ENCODE results near the gene SPRY4.
"Not testable (repeated sequence)": the region's sequence is repeated elsewhere in the genome, so short reads cannot be mapped to it uniquely, and the experiment has no call there.

The SPRY4 gene

DNA sequence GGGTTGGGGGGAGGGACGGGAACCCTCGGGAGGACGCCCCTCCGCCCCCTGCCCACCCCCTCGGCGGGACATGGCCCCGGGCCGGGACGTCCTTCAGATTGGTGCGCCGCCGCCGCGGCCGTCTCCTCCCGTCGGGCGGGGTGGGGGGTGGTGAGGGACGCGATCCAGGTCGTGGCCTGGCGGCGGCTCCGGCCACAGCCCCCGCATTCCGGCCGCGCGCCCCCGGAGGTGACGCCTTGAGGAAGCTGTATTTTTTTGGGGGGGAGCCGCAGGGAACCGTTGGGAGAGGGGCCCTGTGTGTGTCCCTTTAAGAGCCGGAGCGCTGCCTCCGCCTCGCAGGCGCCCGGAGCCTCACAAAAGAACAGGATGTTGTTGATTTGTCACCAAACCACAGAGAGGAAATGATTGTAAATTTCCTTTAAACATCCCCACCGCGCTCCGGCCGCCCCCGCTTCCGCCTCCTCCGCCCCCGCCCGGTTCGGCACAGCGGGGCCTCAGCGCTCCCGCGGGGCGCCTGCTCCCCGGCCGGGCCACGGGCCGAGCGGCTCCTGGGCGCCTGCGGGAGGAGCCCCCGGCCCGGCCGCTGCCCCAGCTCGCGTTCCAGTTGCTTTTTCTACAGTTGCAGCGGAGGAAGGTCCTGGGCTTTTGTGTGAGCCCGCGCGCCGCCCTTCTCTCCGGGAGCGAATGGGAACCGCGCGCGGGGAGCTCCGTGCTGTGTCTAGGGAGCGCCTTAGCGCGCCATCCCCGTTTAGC, 32.1 kb upstream of the SPRY4 start:
- TF ChIP-seq POLR2AphosphoS5 (IDR thresholded peaks at IDR 0.05; ENCODE audit: low read depth, low read length) (no peak), POLR2A (IDR thresholded peaks at IDR 0.05; ENCODE audit: low read depth, low read length) (peak; percentile 66; the same call in 1 of the 2 replicates)
- DNase-seq (ENCODE audit: insufficient read length) (peak; percentile 84), FAIRE-seq (peak; percentile 46)

DNA sequence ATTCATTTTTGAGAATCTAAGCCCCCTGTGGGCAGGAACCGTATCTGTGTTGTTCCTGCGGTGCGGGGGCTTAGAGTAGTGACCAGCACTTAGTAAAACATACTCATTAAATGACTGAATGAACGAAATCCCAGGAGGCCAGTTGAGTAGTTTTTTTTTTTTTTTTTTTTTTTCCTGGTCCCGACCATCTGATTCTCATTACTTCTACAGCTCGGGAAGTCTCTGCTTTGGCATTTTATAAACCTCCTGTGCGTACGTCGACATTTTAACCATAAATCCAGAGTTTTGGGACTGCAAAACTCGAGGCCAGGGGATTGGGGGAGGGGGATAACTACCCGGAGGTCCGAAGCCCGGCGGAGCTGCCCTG, 31.5 kb upstream of the SPRY4 start:
- TF ChIP-seq TAF1 (IDR thresholded peaks at IDR 0.05; ENCODE audit: borderline replicate concordance, low read depth, low read length) (no peak), POLR2AphosphoS5 (IDR thresholded peaks at IDR 0.05; ENCODE audit: low read depth, low read length) (no peak)
- DNase-seq (ENCODE audit: insufficient read length) = no peak
- no peak for FAIRE-seq

DNA sequence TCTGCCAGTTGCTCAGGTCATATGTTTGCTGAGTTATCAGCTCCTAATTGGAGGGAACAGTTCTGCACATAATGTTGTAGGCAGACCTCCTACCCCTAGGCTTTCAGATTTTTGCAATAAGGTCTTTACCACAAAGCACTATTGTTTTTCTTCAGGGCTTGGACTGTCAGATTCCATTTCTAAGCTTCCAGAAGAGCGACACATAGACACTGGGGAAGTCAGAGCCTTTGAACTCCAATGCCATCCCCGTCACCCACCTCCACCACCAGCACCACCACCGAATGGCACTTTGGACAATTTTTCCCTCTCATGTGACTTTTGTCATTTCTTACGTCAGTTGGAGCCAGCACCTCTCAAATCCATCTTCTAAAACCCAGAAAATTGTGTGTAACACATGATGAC, 28.3 kb upstream of the SPRY4 start:
- FAIRE-seq = no peak
- TF ChIP-seq POLR2A (IDR thresholded peaks at IDR 0.05; ENCODE audit: low read depth, low read length) (no peak), POLR2AphosphoS5 (IDR thresholded peaks at IDR 0.05; ENCODE audit: low read depth, low read length) (no peak), TAF1 (IDR thresholded peaks at IDR 0.05; ENCODE audit: borderline replicate concordance, low read depth, low read length) (no peak)
- DNase-seq (ENCODE audit: insufficient read length) = no peak

DNA sequence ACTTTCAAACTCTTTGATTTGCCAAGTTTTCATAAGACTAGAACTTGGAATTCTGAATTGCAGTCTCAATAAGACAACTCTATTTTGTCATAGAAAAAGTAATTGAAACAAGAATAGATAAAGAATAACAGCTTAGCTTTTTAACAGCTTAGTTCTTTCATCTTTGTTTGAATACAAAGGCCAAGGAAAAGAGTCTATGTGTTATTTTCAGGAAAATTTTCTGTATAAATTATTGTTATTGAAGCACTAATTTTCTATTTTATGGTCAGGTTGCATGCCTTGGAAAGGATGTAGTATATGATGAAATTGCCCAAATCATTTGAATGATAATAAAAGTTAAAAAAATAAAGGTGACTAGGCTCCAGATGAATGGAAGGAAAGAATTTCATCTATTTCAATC, 25.2 kb upstream of the SPRY4 start:
- FAIRE-seq (no peak), DNase-seq (ENCODE audit: insufficient read length) (no peak)
- no peak for TF ChIP-seq TAF1 (IDR thresholded peaks at IDR 0.05; ENCODE audit: borderline replicate concordance, low read depth, low read length)
- TF ChIP-seq POLR2A (IDR thresholded peaks at IDR 0.05; ENCODE audit: low read depth, low read length) = no peak
- TF ChIP-seq POLR2AphosphoS5 (IDR thresholded peaks at IDR 0.05; ENCODE audit: low read depth, low read length) = no peak

DNA sequence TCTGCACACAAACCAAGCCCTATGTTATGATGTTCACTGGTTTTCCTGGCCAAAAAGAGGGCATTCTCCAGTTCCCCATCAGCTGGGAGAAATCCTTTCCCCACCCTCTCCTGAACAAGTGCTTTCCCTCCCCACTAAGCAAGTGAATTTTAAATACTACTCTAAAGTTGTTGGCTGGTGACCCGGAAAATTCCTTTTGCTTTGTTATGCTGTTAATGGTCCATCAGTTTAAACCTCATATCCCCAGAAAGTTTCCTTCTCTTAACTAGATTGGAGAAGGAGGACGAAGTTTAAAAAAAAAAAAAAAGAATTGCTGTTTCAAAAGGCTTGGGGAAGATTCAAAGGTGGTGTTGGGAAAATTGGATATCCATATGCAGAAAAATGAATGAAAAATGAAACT, 21.9 kb upstream of the SPRY4 start:
- TF ChIP-seq POLR2A (IDR thresholded peaks at IDR 0.05; ENCODE audit: low read depth, low read length) = no peak
- no peak for TF ChIP-seq POLR2AphosphoS5 (IDR thresholded peaks at IDR 0.05; ENCODE audit: low read depth, low read length)
- TF ChIP-seq TAF1 (IDR thresholded peaks at IDR 0.05; ENCODE audit: borderline replicate concordance, low read depth, low read length) = no peak
- FAIRE-seq = no peak
- DNase-seq (ENCODE audit: insufficient read length) = no peak

DNA sequence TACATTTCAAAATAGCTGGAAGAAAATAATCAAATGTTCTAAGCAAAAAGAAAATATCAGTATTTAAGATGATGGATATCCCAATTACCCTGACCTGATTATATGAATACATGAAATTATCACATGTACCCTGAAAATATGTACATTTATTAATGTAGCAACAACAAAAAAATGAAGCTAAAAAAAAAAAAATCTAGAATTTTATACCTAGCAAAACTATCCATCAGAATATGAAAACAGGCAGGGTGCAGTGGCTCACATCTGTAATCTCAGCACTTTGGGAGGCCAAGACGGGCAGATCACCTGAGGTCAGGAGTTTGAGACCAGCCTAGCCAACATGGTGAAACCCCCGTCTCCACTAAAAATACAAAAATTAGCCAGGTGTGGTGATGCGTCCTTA, 20.1 kb upstream of the SPRY4 start:
- not testable (repeated sequence) for DNase-seq (ENCODE audit: insufficient read length); FAIRE-seq

DNA sequence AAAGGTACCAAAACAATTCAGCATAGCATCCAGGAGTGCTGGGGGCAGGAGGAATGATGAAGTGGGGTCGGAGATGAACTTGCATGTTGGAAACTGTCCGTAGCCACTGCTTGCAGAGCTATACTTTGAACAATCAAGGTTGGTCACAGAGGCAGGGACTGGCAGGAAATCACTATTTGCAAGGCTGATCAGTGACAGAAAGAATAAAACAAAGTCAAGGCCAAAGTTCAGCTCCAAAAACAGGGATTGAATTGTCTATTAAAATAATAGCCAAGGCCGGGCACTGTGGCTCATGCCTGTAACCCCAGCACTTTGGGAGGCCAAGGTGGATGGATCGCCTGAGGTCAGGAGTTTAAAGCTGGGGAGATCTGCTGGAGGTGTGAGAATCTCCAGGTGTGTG, 18.7 kb upstream of the SPRY4 start:
- TF ChIP-seq POLR2AphosphoS5 (IDR thresholded peaks at IDR 0.05; ENCODE audit: low read depth, low read length) = no peak
- TF ChIP-seq POLR2A (IDR thresholded peaks at IDR 0.05; ENCODE audit: low read depth, low read length) = no peak
- TF ChIP-seq TAF1 (IDR thresholded peaks at IDR 0.05; ENCODE audit: borderline replicate concordance, low read depth, low read length) = no peak
- no peak for DNase-seq (ENCODE audit: insufficient read length)
- no peak for FAIRE-seq

DNA sequence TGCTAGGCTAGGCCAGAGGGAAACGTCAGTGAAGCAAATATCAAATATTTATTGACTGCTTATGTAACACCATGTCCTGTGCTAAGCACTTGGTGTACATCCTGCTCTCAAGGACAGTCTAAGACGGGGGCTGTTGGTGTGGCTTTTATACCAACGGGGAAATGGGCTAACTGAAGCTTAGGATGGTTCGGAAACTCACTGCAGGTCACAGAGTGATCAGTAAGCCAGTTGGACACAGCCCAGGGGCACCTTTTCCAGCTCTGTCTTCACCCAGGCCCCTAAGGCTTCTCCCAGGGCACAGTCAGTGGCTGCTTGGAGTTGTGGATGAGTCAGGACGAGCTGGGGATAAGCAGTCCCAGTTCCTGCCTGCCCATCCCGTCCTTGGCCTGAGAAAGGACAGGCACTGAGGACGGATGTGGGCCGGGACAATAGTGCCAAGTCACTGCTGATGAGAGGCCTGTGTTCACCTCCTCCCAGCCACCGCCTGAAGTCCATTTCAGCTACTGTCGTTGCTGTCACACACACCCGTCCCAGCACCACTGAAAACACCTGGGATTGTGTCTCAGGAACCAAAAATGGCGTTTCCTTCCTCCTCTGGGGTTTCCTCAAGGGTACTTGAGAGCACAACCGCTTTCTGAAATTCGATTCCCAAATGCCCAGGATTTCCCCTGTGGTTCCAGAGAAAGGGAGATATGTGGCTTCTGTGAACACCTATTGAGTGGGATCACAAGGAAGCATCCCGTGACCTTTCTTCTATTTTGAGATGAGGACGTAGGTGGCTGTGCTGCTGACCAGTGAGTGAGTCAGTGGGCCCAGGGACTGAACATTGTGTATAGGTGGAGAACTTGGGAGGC, 17.5 kb upstream of the SPRY4 start:
- TF ChIP-seq TAF1 (IDR thresholded peaks at IDR 0.05; ENCODE audit: borderline replicate concordance, low read depth, low read length) = no peak
- TF ChIP-seq POLR2AphosphoS5 (IDR thresholded peaks at IDR 0.05; ENCODE audit: low read depth, low read length) = no peak
- no peak for TF ChIP-seq POLR2A (IDR thresholded peaks at IDR 0.05; ENCODE audit: low read depth, low read length)
- FAIRE-seq = no peak
- DNase-seq (ENCODE audit: insufficient read length) = no peak

DNA sequence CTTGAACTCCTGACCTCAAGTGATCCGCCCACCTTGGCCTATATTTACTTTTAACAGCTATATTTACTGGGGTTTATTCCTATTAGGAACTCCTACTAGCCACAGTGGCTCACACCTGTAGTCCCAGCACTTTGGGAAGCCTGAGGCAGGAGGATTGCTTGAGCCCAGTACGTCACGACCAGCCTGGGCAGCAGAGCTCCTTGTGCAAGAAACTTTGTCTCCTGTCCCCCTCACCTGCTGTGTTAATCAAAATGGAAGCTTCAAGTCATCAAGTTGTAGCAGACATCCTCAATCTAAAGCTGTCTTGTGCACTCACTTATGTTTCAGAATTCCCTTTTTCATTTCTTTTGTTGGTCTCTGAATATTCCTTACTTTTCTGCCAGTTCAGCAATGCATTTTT, 15.0 kb upstream of the SPRY4 start:
- no peak for DNase-seq (ENCODE audit: insufficient read length)
- TF ChIP-seq POLR2A (IDR thresholded peaks at IDR 0.05; ENCODE audit: low read depth, low read length) (no peak), POLR2AphosphoS5 (IDR thresholded peaks at IDR 0.05; ENCODE audit: low read depth, low read length) (no peak), TAF1 (IDR thresholded peaks at IDR 0.05; ENCODE audit: borderline replicate concordance, low read depth, low read length) (no peak)
- no peak for FAIRE-seq

DNA sequence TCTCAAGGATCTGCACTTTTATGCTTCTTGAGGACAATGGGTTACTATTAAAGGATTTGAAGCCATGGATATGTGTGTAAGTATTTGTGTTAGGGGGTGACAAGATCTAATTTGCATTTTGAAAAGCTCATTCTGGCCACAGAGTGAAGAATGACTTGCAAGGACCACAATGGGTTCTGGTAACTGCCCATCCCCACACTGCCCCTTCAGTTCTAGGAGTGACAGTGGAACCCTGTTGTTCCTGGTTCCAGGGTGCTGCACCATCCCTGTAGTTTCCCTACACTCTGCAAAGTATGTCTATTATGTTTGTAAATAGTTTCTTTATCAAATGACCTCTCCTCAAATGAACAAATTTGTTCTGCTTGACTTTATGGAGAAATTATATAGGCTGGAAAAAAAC, 9.7 kb upstream of the SPRY4 start:
- FAIRE-seq (no peak), DNase-seq (ENCODE audit: insufficient read length) (no peak)
- TF ChIP-seq TAF1 (IDR thresholded peaks at IDR 0.05; ENCODE audit: borderline replicate concordance, low read depth, low read length) (no peak), POLR2AphosphoS5 (IDR thresholded peaks at IDR 0.05; ENCODE audit: low read depth, low read length) (no peak), POLR2A (IDR thresholded peaks at IDR 0.05; ENCODE audit: low read depth, low read length) (no peak)

DNA sequence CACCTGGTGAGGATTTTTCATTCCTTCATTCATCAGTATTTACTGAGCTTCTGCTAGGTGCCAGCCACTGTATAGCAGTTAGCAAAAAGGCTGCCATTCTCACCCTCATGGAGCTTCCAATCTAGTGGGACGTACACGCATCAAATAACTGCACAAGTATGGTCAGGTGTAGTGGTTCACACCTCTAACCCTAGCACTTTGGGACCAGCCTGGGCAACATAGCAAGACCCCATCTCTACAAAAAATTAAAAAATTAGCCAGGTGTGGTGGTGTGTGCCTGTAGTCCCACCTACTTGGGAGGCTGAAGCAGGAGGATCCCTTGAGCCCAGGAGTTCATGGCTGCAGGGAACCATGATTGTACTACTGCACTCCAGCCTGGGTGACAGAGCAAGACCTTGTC, 8.9 kb upstream of the SPRY4 start:
- FAIRE-seq; DNase-seq (ENCODE audit: insufficient read length): not testable (repeated sequence)

DNA sequence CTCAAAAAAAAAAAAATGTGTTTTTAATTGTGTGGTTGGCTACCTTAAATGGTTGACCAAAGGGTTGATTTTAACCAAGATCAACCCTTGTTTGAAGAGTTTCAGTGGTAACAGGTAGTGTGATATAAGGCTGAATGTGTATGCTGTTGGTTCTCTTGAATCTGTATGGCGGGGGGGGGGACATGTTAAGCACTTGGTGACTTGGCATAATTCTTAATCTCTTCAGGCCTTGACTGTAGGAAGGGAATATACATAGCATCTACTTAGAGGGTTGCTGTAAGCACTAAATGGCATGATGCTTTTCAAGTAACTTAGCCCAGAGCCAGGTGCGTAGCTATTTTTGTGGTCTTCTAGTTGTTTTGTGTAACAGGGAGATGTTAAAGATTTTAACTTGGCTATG, 5.6 kb upstream of the SPRY4 start:
- TF ChIP-seq POLR2A (IDR thresholded peaks at IDR 0.05; ENCODE audit: low read depth, low read length) (no peak), POLR2AphosphoS5 (IDR thresholded peaks at IDR 0.05; ENCODE audit: low read depth, low read length) (no peak)
- no peak for DNase-seq (ENCODE audit: insufficient read length)
- no peak for FAIRE-seq

Data from GM12892 (cell line).